Fibroblast of the aortic adventitia (primary cell): Measurements from ENCODE around the gene LRRC23. TPM values are rescaled to one million over a fixed set of nuclear protein-coding genes. Genes with fewer than 3 reads are reported as not detected.

Source experiments
- DNase-seq: peaks from one replicate; pipeline ENCODE4 v3.0.0-alpha.2; 2010; ENCODE audit warnings: low read depth
- H3K4me3 ChIP-seq: 2 replicates; pipeline ENCODE4 v1.5.1; 2011; ENCODE audit warnings: low read depth, mild to moderate bottlenecking, control low read depth, low read length, moderate library complexity
- CTCF ChIP-seq: IDR thresholded peaks from 2 replicates; pipeline ENCODE4 v1.5.1; 2011; ENCODE audit warnings: mild to moderate bottlenecking, low read length, control low read depth, inconsistent platforms; ENCODE audit not compliant: insufficient read depth
- total RNA-seq: library from RNA; depleted of rRNA; stranded (reverse); fragments of >200 nt; gene quantifications from 2 replicates; pipeline ENCODE4 v1.2.3, GENCODE V29; 2012; ENCODE audit warnings: low replicate concordance

The LRRC23 gene
- total RNA-seq, 1 donor = 7.0 TPM

- H3K4me3 ChIP-seq = no peak overlapping the region
- DNase-seq = no peak
- no peak for TF ChIP-seq CTCF
These were observed 7.7 kb downstream of the LRRC23 start for GRCh38 chr12:6912164-6912935.

GRCh38 chr12:6914246-6914946 lies 9.8 kb downstream of the LRRC23 start, which contains the start of gene ENO2:
ENO2 (plus strand) TSS chr12:6914580; CDS start chr12:6915833, 1,253 bp downstream.
- peak within 1 kb of the TSS; percentile 82 for H3K4me3 ChIP-seq
- no peak for TF ChIP-seq CTCF
- DNase-seq = peak; percentile 51

GRCh38 chr12:6914947-6915788 lies 10.5 kb downstream of the LRRC23 start:
- DNase-seq = no peak
- TF ChIP-seq CTCF = peak; percentile 3
- H3K4me3 ChIP-seq = peak overlapping the region; percentile 82

GRCh38 chr12:6915789-6916285 lies 11.2 kb downstream of the LRRC23 start:
- TF ChIP-seq CTCF = no peak
- no peak for DNase-seq
- peak overlapping the region; percentile 82 for H3K4me3 ChIP-seq

GRCh38 chr12:6916426-6917200 lies 12.0 kb downstream of the LRRC23 start:
- no peak for TF ChIP-seq CTCF
- H3K4me3 ChIP-seq = no peak overlapping the region
- no peak for DNase-seq
